ENCODE results near the gene USP2. TPM values are rescaled to one million over a fixed set of nuclear protein-coding genes. Genes with fewer than 3 reads are reported as not detected.

The USP2 gene
- total RNA-seq, 1 donor from 2014 or later = 3.0 TPM

DNA sequence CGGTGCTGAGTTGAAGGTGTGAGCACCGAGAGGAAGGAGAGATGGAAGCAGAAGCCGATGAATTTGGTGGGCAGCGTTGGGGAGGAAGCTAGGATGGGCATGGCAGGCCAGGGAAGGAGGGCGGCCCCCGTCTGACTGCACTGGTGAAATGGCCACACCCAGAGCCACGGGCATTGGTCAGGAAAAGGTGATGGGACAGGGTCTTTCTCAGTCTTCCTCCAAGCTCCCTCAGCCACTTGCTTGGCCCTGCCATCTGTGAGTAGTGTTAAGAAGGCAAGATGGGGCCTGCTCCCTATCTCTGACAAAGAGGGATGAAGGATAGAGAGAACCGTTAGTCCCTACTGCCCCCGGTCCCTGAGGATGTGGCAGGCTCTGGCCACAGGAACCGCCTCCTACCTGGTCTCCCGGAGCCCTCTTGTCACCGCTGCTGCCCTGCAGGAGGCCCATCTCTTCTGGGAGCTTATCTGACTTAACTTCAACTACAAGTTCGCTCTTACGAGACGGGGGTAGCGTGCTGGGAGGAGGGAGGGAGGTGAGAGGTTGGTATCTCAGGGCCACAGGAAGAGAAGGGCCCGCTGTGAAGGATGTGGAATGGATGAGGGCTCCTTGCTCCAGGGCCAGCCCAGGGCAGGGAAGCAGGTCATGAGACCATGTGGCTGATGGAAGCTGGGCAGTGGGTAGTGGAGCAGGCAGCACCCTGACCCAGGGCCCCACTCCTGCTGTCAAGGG lies 71.4 kb downstream of the USP2 start:
- Histone ChIP-seq H3K4me3 (no peak overlapping the region), H3K9me3 (no peaks in the 10 kb centered on the region), H3K27me3 (peaks cover 5% of the 10 kb centered on the region), H3K36me3 (peaks cover 24% of the 10 kb centered on the region), H3K4me1 (no peaks in the 10 kb centered on the region), H3K27ac (no peak overlapping the region)
- TF ChIP-seq CTCF (IDR thresholded peaks at IDR 0.05) = no peak
- ATAC-seq (no peak), DNase-seq (no peak)
- intact Hi-C loops (cut with DNase I) = loop anchor here (10.0 kb wide), 1 partner anchor 105 kb away; the partner anchor contains the start of gene CBL

GRCh38 chr11:119309411-119309810 lies 72.1 kb downstream of the USP2 start:
- no peak for TF ChIP-seq CTCF (IDR thresholded peaks at IDR 0.05)
- Histone ChIP-seq H3K36me3 (peaks cover 28% of the 10 kb centered on the region), H3K27me3 (no peaks in the 10 kb centered on the region), H3K9me3 (no peaks in the 10 kb centered on the region), H3K27ac (no peak overlapping the region), H3K4me1 (no peaks in the 10 kb centered on the region), H3K4me3 (no peak overlapping the region)
- ATAC-seq (no peak), DNase-seq (no peak)
- intact Hi-C loops (cut with DNase I) = no loop called here

DNA sequence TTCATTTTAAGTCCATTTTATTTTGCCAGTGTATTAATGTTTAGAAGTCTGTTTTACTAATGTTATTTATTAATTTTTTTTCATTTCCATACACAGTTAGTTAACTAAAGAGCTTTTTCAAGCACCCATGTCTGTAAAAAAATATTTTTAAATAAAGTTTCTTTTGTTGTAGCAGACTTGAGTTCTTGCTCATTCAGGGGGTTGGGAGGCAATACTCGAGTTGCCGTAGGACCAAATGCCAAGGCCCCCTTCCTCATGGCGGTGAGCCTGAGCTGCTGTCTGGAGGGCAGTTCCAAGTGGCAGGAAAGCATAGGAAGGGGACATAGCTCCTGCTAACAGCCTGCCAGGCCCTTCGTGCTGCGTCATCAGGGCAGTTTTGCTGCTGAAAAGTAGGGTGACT lies 73.5 kb downstream of the USP2 start:
- Histone ChIP-seq H3K27me3 (no peaks in the 10 kb centered on the region), H3K4me3 (no peak overlapping the region), H3K9me3 (no peaks in the 10 kb centered on the region), H3K4me1 (no peaks in the 10 kb centered on the region), H3K36me3 (peaks cover 42% of the 10 kb centered on the region), H3K27ac (no peak overlapping the region)
- TF ChIP-seq CTCF (IDR thresholded peaks at IDR 0.05) = no peak
- ATAC-seq = no peak
- DNase-seq = no peak
- intact Hi-C loops (cut with DNase I) = no loop called here

DNA sequence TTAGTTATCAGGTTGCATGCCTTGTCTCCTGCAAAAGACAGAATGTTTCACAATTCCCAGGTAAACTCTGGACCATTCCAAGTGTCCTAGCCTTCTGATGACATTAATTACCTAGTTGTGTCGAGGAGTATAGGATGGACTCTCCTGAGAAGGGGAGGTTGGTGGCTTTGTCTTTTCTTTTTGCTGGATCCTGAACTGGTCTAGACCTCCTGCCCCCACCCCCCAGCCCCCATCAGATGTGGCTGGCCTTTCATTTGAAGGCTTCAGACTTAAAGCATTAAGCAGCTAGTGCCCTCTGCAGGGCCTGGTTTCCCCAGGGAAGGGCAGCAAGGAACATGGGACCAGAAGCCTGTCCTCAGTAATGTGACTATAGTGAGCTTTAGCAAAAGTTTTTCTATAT lies 74.3 kb downstream of the USP2 start:
- ATAC-seq (no peak), DNase-seq (no peak)
- Histone ChIP-seq H3K27me3 (no peaks in the 10 kb centered on the region), H3K36me3 (peaks cover 50% of the 10 kb centered on the region), H3K27ac (peak overlapping the region; percentile 17), H3K4me3 (no peak overlapping the region), H3K4me1 (no peaks in the 10 kb centered on the region), H3K9me3 (no peaks in the 10 kb centered on the region)
- no peak for TF ChIP-seq CTCF (IDR thresholded peaks at IDR 0.05)
- intact Hi-C loops (cut with DNase I) = no loop called here

DNA sequence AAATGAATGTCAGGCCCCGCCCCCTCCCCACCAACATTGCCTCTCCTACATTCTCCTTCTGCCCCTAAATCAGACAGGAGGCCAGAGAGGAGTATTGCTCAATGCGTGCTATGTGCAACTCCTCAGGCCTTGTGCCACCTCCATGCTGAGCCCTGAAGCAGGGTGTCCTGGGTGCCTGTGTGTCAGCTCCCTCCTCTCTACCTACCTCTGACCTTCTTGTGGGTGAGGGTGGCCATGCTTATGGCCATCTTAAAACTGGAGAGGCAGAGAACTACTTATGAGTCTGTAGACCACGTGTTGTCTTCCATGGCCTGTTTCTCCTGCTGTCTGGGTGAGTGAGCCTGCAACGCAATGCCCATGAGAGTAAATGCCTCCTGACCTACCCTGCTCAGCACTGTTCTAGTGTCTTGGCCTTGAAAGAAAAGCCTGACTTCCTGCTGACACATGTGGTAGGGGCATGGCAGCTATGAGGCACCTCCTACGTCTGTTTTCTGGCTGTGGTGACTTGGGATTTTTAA lies 75.1 kb downstream of the USP2 start:
- no peak for TF ChIP-seq CTCF (IDR thresholded peaks at IDR 0.05)
- Histone ChIP-seq H3K36me3 (peaks cover 58% of the 10 kb centered on the region), H3K4me1 (no peaks in the 10 kb centered on the region), H3K9me3 (no peaks in the 10 kb centered on the region), H3K27ac (no peak overlapping the region), H3K4me3 (no peak overlapping the region), H3K27me3 (no peaks in the 10 kb centered on the region)
- DNase-seq = no peak
- intact Hi-C loops (cut with DNase I) = no loop called here
- peak; percentile 26 for ATAC-seq
